IPS-20b (cell line): Measurements from ENCODE around the gene SELENOS.

Source experiments
- H3K27ac ChIP-seq: one replicate; pipeline ENCODE4 v1.5.1; 2013; ENCODE audit warnings: low read length
- H3K27me3 ChIP-seq: 2 replicates; pipeline ENCODE4 v1.6.1; 2013; ENCODE audit warnings: mild to moderate bottlenecking, low read length, inconsistent platforms; ENCODE audit not compliant: insufficient read depth
- H3K36me3 ChIP-seq: 2 replicates; pipeline ENCODE4 v1.6.1; 2013; ENCODE audit warnings: low read depth, mild to moderate bottlenecking, inconsistent platforms, low read length, moderate library complexity; ENCODE audit not compliant: insufficient read depth
- H3K4me1 ChIP-seq: 2 replicates; pipeline ENCODE4 v1.6.1; 2013; ENCODE audit warnings: mild to moderate bottlenecking, control low read depth, inconsistent platforms, low read length, moderate library complexity; ENCODE audit not compliant: insufficient read depth
- H3K4me3 ChIP-seq: 2 replicates; pipeline ENCODE4 v1.5.1; 2013; ENCODE audit warnings: mild to moderate bottlenecking, low read length, inconsistent platforms
- H3K9ac ChIP-seq: 2 replicates; pipeline ENCODE4 v1.6.1; 2013; ENCODE audit warnings: low read depth, mild to moderate bottlenecking, inconsistent platforms, low read length, moderate library complexity
- H3K9me3 ChIP-seq: 2 replicates; pipeline ENCODE4 v1.6.1; 2013; ENCODE audit warnings: mild to moderate bottlenecking, low read depth, low read length, inconsistent platforms; ENCODE audit not compliant: insufficient read depth

SELENOS gene, protein sequence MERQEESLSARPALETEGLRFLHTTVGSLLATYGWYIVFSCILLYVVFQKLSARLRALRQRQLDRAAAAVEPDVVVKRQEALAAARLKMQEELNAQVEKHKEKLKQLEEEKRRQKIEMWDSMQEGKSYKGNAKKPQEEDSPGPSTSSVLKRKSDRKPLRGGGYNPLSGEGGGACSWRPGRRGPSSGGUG

GRCh38 chr15:101277038-101277822 is at the start of gene SELENOS:
Gene SELENOS (minus strand): TSS chr15:101277485. CDS start chr15:101277417, 68 bp downstream.
- Histone ChIP-seq H3K27me3 (no peaks in the 10 kb centered on the region), H3K4me1 (no peaks in the 10 kb centered on the region), H3K27ac (no peak within 1 kb of the TSS), H3K4me3 (peak within 1 kb of the TSS; percentile 97), H3K9ac (peak within 1 kb of the TSS; percentile 92), H3K9me3 (no peaks in the 10 kb centered on the region), H3K36me3 (peaks cover 60% of the 10 kb centered on the region)

GRCh38 chr15:101326462-101327146 is 49.3 kb upstream of the SELENOS start:
- H3K4me1 ChIP-seq, result no peaks in the 10 kb centered on the region
- H3K9me3 ChIP-seq, result no peaks in the 10 kb centered on the region
- no peak overlapping the region for H3K9ac ChIP-seq
- no peak overlapping the region for H3K27ac ChIP-seq
- H3K4me3 ChIP-seq, result no peak overlapping the region
- H3K36me3 ChIP-seq, result no peaks in the 10 kb centered on the region
- H3K27me3 ChIP-seq, result peaks cover 7% of the 10 kb centered on the region

GRCh38 chr15:101326026-101326315 is 48.7 kb upstream of the SELENOS start:
- H3K27ac ChIP-seq, result no peak overlapping the region
- peaks cover 4% of the 10 kb centered on the region for H3K27me3 ChIP-seq
- H3K4me3 ChIP-seq, result no peak overlapping the region
- no peaks in the 10 kb centered on the region for H3K9me3 ChIP-seq
- no peaks in the 10 kb centered on the region for H3K4me1 ChIP-seq
- H3K36me3 ChIP-seq, result no peaks in the 10 kb centered on the region
- H3K9ac ChIP-seq, result no peak overlapping the region

- H3K9me3 ChIP-seq, result no peaks in the 10 kb centered on the region
- H3K27ac ChIP-seq, result no peak overlapping the region
- H3K36me3 ChIP-seq, result no peaks in the 10 kb centered on the region
- peaks cover 4% of the 10 kb centered on the region for H3K27me3 ChIP-seq
- H3K4me3 ChIP-seq, result no peak overlapping the region
- H3K9ac ChIP-seq, result no peak overlapping the region
- no peaks in the 10 kb centered on the region for H3K4me1 ChIP-seq
Measured at GRCh38 chr15:101325263-101326025, 48.2 kb upstream of the SELENOS start.

GRCh38 chr15:101324524-101325177 is 47.4 kb upstream of the SELENOS start:
- no peak overlapping the region for H3K27ac ChIP-seq
- peaks cover 4% of the 10 kb centered on the region for H3K27me3 ChIP-seq
- H3K4me3 ChIP-seq, result no peak overlapping the region
- H3K36me3 ChIP-seq, result no peaks in the 10 kb centered on the region
- H3K9ac ChIP-seq, result no peak overlapping the region
- no peaks in the 10 kb centered on the region for H3K9me3 ChIP-seq
- H3K4me1 ChIP-seq, result no peaks in the 10 kb centered on the region

GRCh38 chr15:101323793-101324523 is 46.7 kb upstream of the SELENOS start:
- peaks cover 4% of the 10 kb centered on the region for H3K27me3 ChIP-seq
- H3K36me3 ChIP-seq, result no peaks in the 10 kb centered on the region
- no peak overlapping the region for H3K27ac ChIP-seq
- no peak overlapping the region for H3K4me3 ChIP-seq
- H3K9ac ChIP-seq, result no peak overlapping the region
- no peaks in the 10 kb centered on the region for H3K9me3 ChIP-seq
- H3K4me1 ChIP-seq, result no peaks in the 10 kb centered on the region

- no peaks in the 10 kb centered on the region for H3K36me3 ChIP-seq
- no peak overlapping the region for H3K27ac ChIP-seq
- H3K4me1 ChIP-seq, result no peaks in the 10 kb centered on the region
- peaks cover 4% of the 10 kb centered on the region; the same call in 1 of the 2 replicates for H3K27me3 ChIP-seq
- H3K9me3 ChIP-seq, result no peaks in the 10 kb centered on the region
- H3K4me3 ChIP-seq, result no peak overlapping the region
- H3K9ac ChIP-seq, result no peak overlapping the region
Measured at GRCh38 chr15:101322854-101323477, 45.7 kb upstream of the SELENOS start.

GRCh38 chr15:101322016-101322695 is 44.9 kb upstream of the SELENOS start:
- Histone ChIP-seq H3K27ac (no peak overlapping the region), H3K4me3 (no peak overlapping the region), H3K9ac (no peak overlapping the region), H3K9me3 (no peaks in the 10 kb centered on the region), H3K36me3 (no peaks in the 10 kb centered on the region), H3K27me3 (peaks cover 4% of the 10 kb centered on the region; the same call in 1 of the 2 replicates), H3K4me1 (no peaks in the 10 kb centered on the region)

- no peak overlapping the region for H3K9ac ChIP-seq
- no peaks in the 10 kb centered on the region for H3K4me1 ChIP-seq
- H3K36me3 ChIP-seq, result no peaks in the 10 kb centered on the region
- H3K27ac ChIP-seq, result no peak overlapping the region
- H3K27me3 ChIP-seq, result peaks cover 4% of the 10 kb centered on the region; the same call in 1 of the 2 replicates
- no peak overlapping the region for H3K4me3 ChIP-seq
- no peaks in the 10 kb centered on the region for H3K9me3 ChIP-seq
Measured at GRCh38 chr15:101320501-101321052, 43.3 kb upstream of the SELENOS start.

DNA sequence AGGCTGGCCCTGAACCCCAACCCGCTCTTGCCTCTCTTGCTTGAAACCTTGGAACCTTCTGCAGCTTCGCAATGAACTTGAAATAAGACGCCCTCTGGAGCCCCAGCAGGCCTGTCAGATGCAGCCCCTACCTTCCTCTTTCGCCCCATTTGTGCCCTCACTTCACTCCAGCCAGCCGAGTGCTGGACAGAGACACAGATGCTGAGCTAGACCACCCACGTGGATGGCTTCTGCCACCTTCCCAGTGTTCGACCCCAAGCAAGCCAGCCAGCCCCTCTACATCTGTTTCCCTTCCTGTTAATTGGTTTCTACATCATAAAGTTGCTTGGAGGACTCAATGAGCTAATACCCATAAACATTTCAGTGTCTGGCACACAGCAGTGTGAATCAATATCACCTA is 41.6 kb upstream of the SELENOS start:
- Histone ChIP-seq H3K36me3 (no peaks in the 10 kb centered on the region), H3K4me1 (no peaks in the 10 kb centered on the region), H3K9me3 (no peaks in the 10 kb centered on the region), H3K9ac (no peak overlapping the region), H3K27ac (no peak overlapping the region), H3K4me3 (no peak overlapping the region), H3K27me3 (peaks cover 4% of the 10 kb centered on the region; the same call in 1 of the 2 replicates)
